Esophagus muscularis mucosa (tissue), 4 donors: ENCODE results near the gene FLRT1. TPM values are rescaled to one million over a fixed set of nuclear protein-coding genes. Genes with fewer than 3 reads are reported as not detected.

Experiments used
- DNase-seq: peaks from one replicate; pipeline ENCODE4 v3.0.0-alpha.2; 2017; ENCODE audit errors: extremely low spot score
- H3K27ac ChIP-seq, 4 donors: fragments of 200-600 bp; sonication (generic); replicated peaks in 1 of 4; 1 replicate in 3 of 4; 2 replicates in 1 of 4; pipeline ENCODE4 v1.5.1; 2016 to 2019; ENCODE audit warnings: mild to moderate bottlenecking in 1 of 4
- H3K27me3 ChIP-seq, 4 donors: fragments of 200-600 bp; sonication (generic); one replicate each; pipeline versions ENCODE4 v1.5.1 to v1.6.0; 2016 to 2019
- H3K36me3 ChIP-seq, 4 donors: fragments of 200-600 bp; sonication (generic); one replicate each; pipeline ENCODE4 v1.5.1; 2016 to 2019
- H3K4me1 ChIP-seq, 4 donors: fragments of 200-600 bp; sonication (generic); one replicate each; pipeline ENCODE4 v1.5.1; 2016 to 2019
- H3K4me3 ChIP-seq, 4 donors: fragments of 200-600 bp; sonication (generic); 1 replicate in 2 of 4; 2 replicates in 2 of 4; pipeline ENCODE4 v1.5.1; 2016 to 2019; ENCODE audit warnings: mild to moderate bottlenecking in 4 of 4, moderate library complexity in 1 of 4
- H3K9me3 ChIP-seq, 4 donors: fragments of 200-600 bp; sonication (generic); 1 replicate in 3 of 4; 2 replicates in 1 of 4; pipeline ENCODE4 v1.5.1; 2016 to 2019
- CTCF ChIP-seq, 3 experiments: fragments of 200-600 bp in 2 of 3; fragments of 450-650 bp in 1 of 3; sonication (generic) in 2 of 3; IDR thresholded peaks; one replicate each; pipeline ENCODE4 v1.5.1; 2017 to 2019; ENCODE audit warnings: antibody characterized with exemption in 3 of 3, mild to moderate bottlenecking in 2 of 3, moderate library complexity in 1 of 3
- EP300 ChIP-seq: sonication (generic); formaldehyde crosslinking; IDR thresholded peaks from one replicate; pipeline ENCODE4 v1.6.1; 2017; ENCODE audit warnings: antibody characterized with exemption
- POLR2A ChIP-seq: fragments of 450-650 bp; IDR thresholded peaks from one replicate; pipeline ENCODE4 v1.6.1; 2017; ENCODE audit warnings: antibody characterized with exemption, moderate library complexity, mild to moderate bottlenecking, low read depth
- POLR2AphosphoS5 ChIP-seq, 2 donors: sonication (generic); formaldehyde crosslinking; IDR thresholded peaks; one replicate each; pipeline ENCODE4 v1.6.1; 2017; ENCODE audit warnings: antibody characterized with exemption in 2 of 2
- WGBS: methylation state at CpG from one replicate; pipeline ENCODE4 v1.1.5; 2018; 5-methylcytosine and 5-hydroxymethylcytosine counted together
- intact Hi-C: fragments of 100-400 bp; cut with DNase I; formaldehyde crosslinking; loops from one replicate; pipeline ENCODE4 v1.15.1; 2023
- total RNA-seq, 4 donors: library from RNA; depleted of rRNA; stranded (reverse); fragments of >200 nt; gene quantifications; one replicate each; pipeline versions ENCODE4 v1.1.0 to v1.2.1, GENCODE V29; 2016

FLRT1 gene
- total RNA-seq, 4 donors from 2014 or later, result 2.1 to 5.0 (median 3.1) TPM

GRCh38 chr11:64049509-64049908 is 13.8 kb downstream of the FLRT1 start:
- DNase-seq, result no peak
- peaks cover 0 to 18% (median 1%) of the 10 kb centered on the region in 4 donors for H3K4me1 ChIP-seq
- intact Hi-C loops, result no loop called here
- H3K27me3 ChIP-seq, result no peaks in the 10 kb centered on the region
- 77% methylated on average over 4 of the region's 8 CpGs for WGBS
- H3K27ac ChIP-seq, result peak overlapping the region in 1 of 4 donors; percentile 7
- H3K9me3 ChIP-seq, result no peaks in the 10 kb centered on the region
- H3K4me3 ChIP-seq, result no peak overlapping the region
- TF ChIP-seq CTCF (IDR thresholded peaks at IDR 0.05), result no peak
- no peak for TF ChIP-seq EP300
- H3K36me3 ChIP-seq, result no peaks in the 10 kb centered on the region

GRCh38 chr11:64051297-64051696 is 15.6 kb downstream of the FLRT1 start:
- Histone ChIP-seq H3K9me3 (no peaks in the 10 kb centered on the region), H3K36me3 (no peaks in the 10 kb centered on the region), H3K4me3 (no peak overlapping the region), H3K27me3 (no peaks in the 10 kb centered on the region), H3K27ac (no peak overlapping the region), H3K4me1 (peaks cover 13 to 32% (median 16%) of the 10 kb centered on the region in 4 donors)
- 99% methylated on average over 14 of the region's 19 CpGs for WGBS
- intact Hi-C loops, result no loop called here
- DNase-seq, result no peak
- TF ChIP-seq POLR2A (no peak), POLR2AphosphoS5 (IDR thresholded peaks at IDR 0.05) (no peak), EP300 (no peak), CTCF (IDR thresholded peaks at IDR 0.05) (no peak)

- WGBS, result 100% methylated on average over 2 of the region's 2 CpGs
- H3K4me3 ChIP-seq, result no peak overlapping the region
- H3K27me3 ChIP-seq, result no peaks in the 10 kb centered on the region
- no peak for DNase-seq
- H3K9me3 ChIP-seq, result no peaks in the 10 kb centered on the region
- H3K36me3 ChIP-seq, result no peaks in the 10 kb centered on the region
- no peak overlapping the region for H3K27ac ChIP-seq
- intact Hi-C loops, result no loop called here
- peaks cover 14 to 37% (median 20%) of the 10 kb centered on the region in 4 donors for H3K4me1 ChIP-seq
- TF ChIP-seq CTCF (IDR thresholded peaks at IDR 0.05), result no peak
- TF ChIP-seq POLR2AphosphoS5 (IDR thresholded peaks at IDR 0.05), result no peak
- no peak for TF ChIP-seq POLR2A
- TF ChIP-seq EP300, result no peak
Observed at GRCh38 chr11:64052436-64052835, 16.7 kb downstream of the FLRT1 start.

GRCh38 chr11:64052938-64053622 is 17.3 kb downstream of the FLRT1 start:
- Histone ChIP-seq H3K36me3 (no peaks in the 10 kb centered on the region), H3K27me3 (no peaks in the 10 kb centered on the region), H3K4me3 (no peak overlapping the region), H3K27ac (peak overlapping the region in 1 of 4 donors; percentile 10), H3K4me1 (peaks cover 14 to 41% (median 22%) of the 10 kb centered on the region in 4 donors), H3K9me3 (no peaks in the 10 kb centered on the region)
- intact Hi-C loops, result no loop called here
- WGBS, result 97% methylated on average over 6 of the region's 11 CpGs
- TF ChIP-seq POLR2A (no peak), POLR2AphosphoS5 (IDR thresholded peaks at IDR 0.05) (no peak), EP300 (no peak), CTCF (IDR thresholded peaks at IDR 0.05) (no peak)
- DNase-seq, result no peak

GRCh38 chr11:64053699-64054098 is 18.0 kb downstream of the FLRT1 start:
- Histone ChIP-seq H3K27ac (peak overlapping the region in 1 of 4 donors; percentile 30), H3K27me3 (no peaks in the 10 kb centered on the region), H3K36me3 (no peaks in the 10 kb centered on the region), H3K4me1 (peaks cover 14 to 37% (median 24%) of the 10 kb centered on the region in 4 donors), H3K4me3 (no peak overlapping the region), H3K9me3 (no peaks in the 10 kb centered on the region)
- TF ChIP-seq POLR2AphosphoS5 (IDR thresholded peaks at IDR 0.05), result no peak
- no peak for TF ChIP-seq POLR2A
- TF ChIP-seq CTCF (IDR thresholded peaks at IDR 0.05), result no peak
- TF ChIP-seq EP300, result no peak
- intact Hi-C loops, result no loop called here
- 84% methylated on average over 12 of the region's 15 CpGs for whole genome bisulfite sequencing
- no peak for DNase-seq
